ENCODE measurements around the gene FBXL19. TPM values are rescaled to one million over a fixed set of nuclear protein-coding genes. Genes with fewer than 3 reads are reported as not detected.

FBXL19 gene
- total RNA-seq, 4 donors from 2014 or later: 4.7 to 9.1 (median 6.9) TPM

GRCh38 chr16:30969246-30969842 lies 46.0 kb downstream of the FBXL19 start:
- DNase-seq (ENCODE audit: low spot score) (no peak), ATAC-seq (ENCODE audit: low FRiP score) (no peak)
- TF ChIP-seq, protein P1, sequence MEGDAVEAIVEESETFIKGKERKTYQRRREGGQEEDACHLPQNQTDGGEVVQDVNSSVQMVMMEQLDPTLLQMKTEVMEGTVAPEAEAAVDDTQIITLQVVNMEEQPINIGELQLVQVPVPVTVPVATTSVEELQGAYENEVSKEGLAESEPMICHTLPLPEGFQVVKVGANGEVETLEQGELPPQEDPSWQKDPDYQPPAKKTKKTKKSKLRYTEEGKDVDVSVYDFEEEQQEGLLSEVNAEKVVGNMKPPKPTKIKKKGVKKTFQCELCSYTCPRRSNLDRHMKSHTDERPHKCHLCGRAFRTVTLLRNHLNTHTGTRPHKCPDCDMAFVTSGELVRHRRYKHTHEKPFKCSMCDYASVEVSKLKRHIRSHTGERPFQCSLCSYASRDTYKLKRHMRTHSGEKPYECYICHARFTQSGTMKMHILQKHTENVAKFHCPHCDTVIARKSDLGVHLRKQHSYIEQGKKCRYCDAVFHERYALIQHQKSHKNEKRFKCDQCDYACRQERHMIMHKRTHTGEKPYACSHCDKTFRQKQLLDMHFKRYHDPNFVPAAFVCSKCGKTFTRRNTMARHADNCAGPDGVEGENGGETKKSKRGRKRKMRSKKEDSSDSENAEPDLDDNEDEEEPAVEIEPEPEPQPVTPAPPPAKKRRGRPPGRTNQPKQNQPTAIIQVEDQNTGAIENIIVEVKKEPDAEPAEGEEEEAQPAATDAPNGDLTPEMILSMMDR (IDR thresholded peaks at IDR 0.05): no peak

- TF ChIP-seq, protein P1 (IDR thresholded peaks at IDR 0.05): no peak
- ATAC-seq (ENCODE audit: low FRiP score): no peak
- no peak for DNase-seq (ENCODE audit: low spot score)
These were observed 47.9 kb downstream of the FBXL19 start for GRCh38 chr16:30971298-30971697.

DNA sequence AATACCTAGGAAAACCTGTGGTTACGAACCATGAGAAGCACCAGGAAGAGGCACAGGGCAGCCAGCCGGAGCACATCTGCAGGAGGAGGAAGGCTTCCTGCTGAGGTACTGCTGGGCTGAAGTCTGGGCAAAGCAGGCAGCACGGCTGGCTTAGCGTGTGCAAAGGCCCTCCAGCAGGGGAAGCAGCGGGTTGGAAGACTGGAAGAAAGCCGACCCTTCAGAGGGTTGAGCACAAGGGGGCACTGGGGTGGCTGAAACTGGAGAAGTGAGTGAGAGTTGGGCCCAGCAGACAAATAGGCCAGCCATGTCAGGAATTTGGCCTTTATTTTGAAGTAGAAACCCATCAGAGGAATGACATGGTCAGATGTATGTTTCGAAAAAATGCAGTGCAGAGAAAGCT lies 49.5 kb downstream of the FBXL19 start:
- DNase-seq (ENCODE audit: low spot score) (no peak), ATAC-seq (ENCODE audit: low FRiP score) (no peak)
- TF ChIP-seq, protein P1 (IDR thresholded peaks at IDR 0.05): no peak

GRCh38 chr16:30974348-30974747 lies 51.0 kb downstream of the FBXL19 start:
- ATAC-seq (ENCODE audit: low FRiP score) (no peak), DNase-seq (ENCODE audit: low spot score) (no peak)
- TF ChIP-seq, protein P1 (IDR thresholded peaks at IDR 0.05): no peak

DNA sequence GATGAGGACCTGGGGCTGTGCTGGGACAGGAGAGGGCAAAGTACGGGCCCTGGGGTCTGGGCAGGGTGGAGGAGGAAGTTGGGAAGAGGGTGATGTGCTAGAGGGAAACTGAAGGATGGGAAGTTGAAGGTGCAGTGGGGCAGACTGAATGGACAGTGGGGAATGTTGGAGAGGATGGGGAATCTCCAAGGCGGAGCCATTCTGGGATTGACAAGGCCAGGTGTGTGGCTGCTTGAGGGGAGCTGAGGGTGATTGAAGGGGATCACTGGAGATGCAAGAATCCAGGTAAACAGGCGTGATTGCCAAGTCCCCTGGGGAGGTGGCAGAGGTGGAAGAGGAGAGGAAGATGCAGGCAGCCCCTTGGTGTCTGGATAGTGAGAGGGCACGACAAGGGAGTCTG lies 53.1 kb downstream of the FBXL19 start:
- TF ChIP-seq, protein P1 (IDR thresholded peaks at IDR 0.05): no peak
- DNase-seq (ENCODE audit: low spot score) (no peak), ATAC-seq (ENCODE audit: low FRiP score) (no peak)

DNA sequence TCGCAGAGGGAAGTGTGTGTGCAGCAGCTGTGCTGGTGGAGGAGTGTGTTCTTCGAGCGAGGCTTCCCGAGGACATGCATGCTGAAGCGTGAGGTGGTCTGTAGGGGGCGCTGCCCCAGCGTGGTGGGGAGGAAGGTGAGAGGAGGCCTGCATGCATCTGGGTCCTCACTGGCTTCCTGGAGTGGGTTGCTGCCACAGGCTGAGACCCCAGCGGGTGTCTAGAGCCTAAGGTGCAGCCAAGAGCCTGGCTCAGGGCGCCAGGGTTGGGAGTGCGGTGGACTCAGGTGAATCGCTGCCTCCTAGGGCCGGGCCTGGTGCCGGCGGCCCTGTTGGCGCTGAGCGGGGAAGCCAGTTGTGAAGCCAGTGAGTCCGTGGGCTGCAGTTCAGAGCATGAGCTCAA lies 54.1 kb downstream of the FBXL19 start:
- ATAC-seq (ENCODE audit: low FRiP score) (no peak), DNase-seq (ENCODE audit: low spot score) (no peak)
- TF ChIP-seq, protein P1 (IDR thresholded peaks at IDR 0.05): no peak
